HG03575 (cell line): ENCODE measurements around the gene FAM168A.
"Not testable (repeated sequence)": the region's sequence is repeated elsewhere in the genome, so short reads cannot be mapped to it uniquely, and the experiment has no call there.

Experiments
- ATAC-seq: cut with Tn5 transposase; IDR thresholded peaks from one replicate; pipeline ENCODE4 v1.9.1; 2021; ENCODE audit not compliant: unreplicated experiment, insufficient number of reproducible peaks, low FRiP score; ENCODE audit errors: extremely low read depth

The FAM168A gene

GRCh38 chr11:73458201-73458600 lies 139.7 kb downstream of the FAM168A start:
- no peak for ATAC-seq

- no peak for ATAC-seq
These were observed 142.9 kb downstream of the FAM168A start for GRCh38 chr11:73454987-73455386.

- no peak for ATAC-seq
These were observed 144.3 kb downstream of the FAM168A start for GRCh38 chr11:73453562-73453961.

GRCh38 chr11:73452726-73453125 lies 145.2 kb downstream of the FAM168A start:
- no peak for ATAC-seq

- no peak for ATAC-seq
These were observed 146.0 kb downstream of the FAM168A start for GRCh38 chr11:73451896-73452295.

- ATAC-seq, result no peak
These were observed 151.1 kb downstream of the FAM168A start for GRCh38 chr11:73446766-73447165.

- ATAC-seq, result no peak
These were observed 151.9 kb downstream of the FAM168A start for GRCh38 chr11:73445980-73446379.

- ATAC-seq, result no peak
These were observed 158.7 kb downstream of the FAM168A start for GRCh38 chr11:73439002-73439843.

- not testable (repeated sequence) for ATAC-seq
These were observed 161.1 kb downstream of the FAM168A start for GRCh38 chr11:73436859-73437258.

GRCh38 chr11:73431396-73431795 lies 166.5 kb downstream of the FAM168A start:
- no peak for ATAC-seq

GRCh38 chr11:73430326-73430725 lies 167.6 kb downstream of the FAM168A start:
- no peak for ATAC-seq

- ATAC-seq, result no peak
These were observed 168.7 kb downstream of the FAM168A start for GRCh38 chr11:73429121-73429750.

- no peak for ATAC-seq
These were observed 169.2 kb downstream of the FAM168A start for GRCh38 chr11:73428699-73429098.

GRCh38 chr11:73428227-73428626 lies 169.7 kb downstream of the FAM168A start:
- ATAC-seq, result no peak

GRCh38 chr11:73426219-73426850 lies 171.6 kb downstream of the FAM168A start:
- no peak for ATAC-seq

GRCh38 chr11:73425108-73425507 lies 172.8 kb downstream of the FAM168A start:
- ATAC-seq, result no peak

GRCh38 chr11:73423506-73423905 lies 174.4 kb downstream of the FAM168A start:
- no peak for ATAC-seq

- ATAC-seq, result no peak
These were observed 175.0 kb downstream of the FAM168A start for GRCh38 chr11:73422886-73423285.

GRCh38 chr11:73420136-73420535 lies 177.8 kb downstream of the FAM168A start:
- no peak for ATAC-seq

GRCh38 chr11:73416786-73417185 lies 181.1 kb downstream of the FAM168A start:
- no peak for ATAC-seq
